ENCODE data around the gene LIPE. TPM values are rescaled to one million over a fixed set of nuclear protein-coding genes. Genes with fewer than 3 reads are reported as not detected.

LIPE gene
- total RNA-seq, 1 experiment from 2014 or later, result 21.7 TPM

DNA sequence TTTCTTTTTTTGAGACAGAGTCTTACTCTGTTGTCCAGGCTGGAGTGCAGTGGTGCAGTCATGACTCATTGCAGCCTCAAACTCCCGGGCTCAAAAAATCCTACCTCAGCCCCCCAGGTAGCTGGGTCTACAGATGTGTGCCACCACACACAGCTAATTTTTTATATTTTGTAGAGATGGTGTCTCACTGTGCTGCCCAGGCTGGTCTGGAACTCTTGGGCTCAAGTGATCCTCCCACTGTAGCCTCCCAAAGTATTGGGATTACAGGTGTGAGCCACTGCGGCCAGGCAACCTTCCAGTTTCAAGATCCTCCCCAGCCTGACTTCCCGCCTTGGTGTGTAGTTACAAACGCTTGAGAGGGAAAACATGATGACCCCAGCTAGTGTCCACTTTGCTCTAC lies 59.3 kb downstream of the LIPE start:
- H3K36me3 Mint-ChIP-seq (ENCODE audit: insufficient read depth, unreplicated experiment), result peaks cover 7% of the 10 kb centered on the region
- no peaks in the 10 kb centered on the region for H3K4me1 ChIP-seq
- BruUV-seq (replicated peaks), result no TSS peak
- no peaks in the 10 kb centered on the region for H3K27me3 ChIP-seq (replicated peaks; ENCODE audit: control insufficient read depth, insufficient read depth, low read length)
- TF ChIP-seq, protein P1, sequence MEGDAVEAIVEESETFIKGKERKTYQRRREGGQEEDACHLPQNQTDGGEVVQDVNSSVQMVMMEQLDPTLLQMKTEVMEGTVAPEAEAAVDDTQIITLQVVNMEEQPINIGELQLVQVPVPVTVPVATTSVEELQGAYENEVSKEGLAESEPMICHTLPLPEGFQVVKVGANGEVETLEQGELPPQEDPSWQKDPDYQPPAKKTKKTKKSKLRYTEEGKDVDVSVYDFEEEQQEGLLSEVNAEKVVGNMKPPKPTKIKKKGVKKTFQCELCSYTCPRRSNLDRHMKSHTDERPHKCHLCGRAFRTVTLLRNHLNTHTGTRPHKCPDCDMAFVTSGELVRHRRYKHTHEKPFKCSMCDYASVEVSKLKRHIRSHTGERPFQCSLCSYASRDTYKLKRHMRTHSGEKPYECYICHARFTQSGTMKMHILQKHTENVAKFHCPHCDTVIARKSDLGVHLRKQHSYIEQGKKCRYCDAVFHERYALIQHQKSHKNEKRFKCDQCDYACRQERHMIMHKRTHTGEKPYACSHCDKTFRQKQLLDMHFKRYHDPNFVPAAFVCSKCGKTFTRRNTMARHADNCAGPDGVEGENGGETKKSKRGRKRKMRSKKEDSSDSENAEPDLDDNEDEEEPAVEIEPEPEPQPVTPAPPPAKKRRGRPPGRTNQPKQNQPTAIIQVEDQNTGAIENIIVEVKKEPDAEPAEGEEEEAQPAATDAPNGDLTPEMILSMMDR (IDR thresholded peaks at IDR 0.05; ENCODE audit: insufficient read depth in 1 of 2, low read depth in 1 of 2, low read length in 1 of 2, severe bottlenecking in 1 of 2, unreplicated experiment in 1 of 2), result no peak
- ChIA-PET CTCF (no interaction called here), POLR2A (no interaction called here)
- H3K4me3 ChIP-seq (ENCODE audit: low read depth, low read length), result no peak overlapping the region
- H3K4me1 Mint-ChIP-seq (ENCODE audit: low read depth, unreplicated experiment), result no peaks in the 10 kb centered on the region
- no peaks in the 10 kb centered on the region for H3K27me3 Mint-ChIP-seq (ENCODE audit: insufficient read depth, unreplicated experiment)
- DNase-seq, result no peak
- no peak overlapping the region for H3K27ac Mint-ChIP-seq (ENCODE audit: unreplicated experiment)
- H3K36me3 ChIP-seq (ENCODE audit: control insufficient read depth, insufficient read depth, low read length), result peaks cover 1% of the 10 kb centered on the region
- H3K4me3 Mint-ChIP-seq (ENCODE audit: unreplicated experiment), result no peak overlapping the region
- no peaks in the 10 kb centered on the region for H3K9me3 ChIP-seq
- no peaks in the 10 kb centered on the region for H3K9me3 Mint-ChIP-seq (ENCODE audit: unreplicated experiment)
- intact Hi-C loops (cut with micrococcal nuclease; ENCODE audit: unreplicated experiment), result no loop called here

DNA sequence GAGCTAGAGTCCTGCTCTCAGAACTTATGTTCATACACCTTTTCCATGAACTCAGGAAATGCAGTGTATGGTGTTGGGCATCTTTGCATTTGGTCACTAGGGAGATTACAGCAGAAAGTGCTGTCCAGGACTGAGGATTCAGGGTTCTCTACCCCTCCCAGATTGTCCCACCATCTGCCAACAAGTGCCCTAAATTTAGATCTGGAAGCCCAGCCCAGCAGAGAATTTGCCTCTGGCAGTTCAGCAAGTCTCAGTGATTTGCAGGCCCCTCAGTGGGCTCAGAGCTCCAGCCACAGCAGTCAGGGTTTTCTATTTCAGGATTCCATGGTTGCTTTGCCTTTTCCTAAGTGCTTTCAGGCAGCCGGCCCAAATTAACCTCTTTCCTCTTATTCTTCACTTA lies 60.5 kb downstream of the LIPE start:
- no peak overlapping the region for H3K4me3 ChIP-seq (ENCODE audit: low read depth, low read length)
- H3K4me1 Mint-ChIP-seq (ENCODE audit: low read depth, unreplicated experiment), result no peaks in the 10 kb centered on the region
- ChIA-PET CTCF (no interaction called here), POLR2A (no interaction called here)
- H3K9me3 Mint-ChIP-seq (ENCODE audit: unreplicated experiment), result no peaks in the 10 kb centered on the region
- no peaks in the 10 kb centered on the region for H3K9me3 ChIP-seq
- intact Hi-C loops (cut with micrococcal nuclease; ENCODE audit: unreplicated experiment), result no loop called here
- no peaks in the 10 kb centered on the region for H3K27me3 ChIP-seq (replicated peaks; ENCODE audit: control insufficient read depth, insufficient read depth, low read length)
- H3K27ac Mint-ChIP-seq (ENCODE audit: unreplicated experiment), result no peak overlapping the region
- DNase-seq, result no peak
- no peaks in the 10 kb centered on the region for H3K27me3 Mint-ChIP-seq (ENCODE audit: insufficient read depth, unreplicated experiment)
- no TSS peak for BruUV-seq (replicated peaks)
- peaks cover 15% of the 10 kb centered on the region for H3K36me3 Mint-ChIP-seq (ENCODE audit: insufficient read depth, unreplicated experiment)
- H3K36me3 ChIP-seq (ENCODE audit: control insufficient read depth, insufficient read depth, low read length), result peaks cover 3% of the 10 kb centered on the region
- H3K4me3 Mint-ChIP-seq (ENCODE audit: unreplicated experiment), result no peak overlapping the region
- H3K4me1 ChIP-seq, result no peaks in the 10 kb centered on the region
- TF ChIP-seq, protein P1 (IDR thresholded peaks at IDR 0.05; ENCODE audit: insufficient read depth in 1 of 2, low read depth in 1 of 2, low read length in 1 of 2, severe bottlenecking in 1 of 2, unreplicated experiment in 1 of 2), result no peak

DNA sequence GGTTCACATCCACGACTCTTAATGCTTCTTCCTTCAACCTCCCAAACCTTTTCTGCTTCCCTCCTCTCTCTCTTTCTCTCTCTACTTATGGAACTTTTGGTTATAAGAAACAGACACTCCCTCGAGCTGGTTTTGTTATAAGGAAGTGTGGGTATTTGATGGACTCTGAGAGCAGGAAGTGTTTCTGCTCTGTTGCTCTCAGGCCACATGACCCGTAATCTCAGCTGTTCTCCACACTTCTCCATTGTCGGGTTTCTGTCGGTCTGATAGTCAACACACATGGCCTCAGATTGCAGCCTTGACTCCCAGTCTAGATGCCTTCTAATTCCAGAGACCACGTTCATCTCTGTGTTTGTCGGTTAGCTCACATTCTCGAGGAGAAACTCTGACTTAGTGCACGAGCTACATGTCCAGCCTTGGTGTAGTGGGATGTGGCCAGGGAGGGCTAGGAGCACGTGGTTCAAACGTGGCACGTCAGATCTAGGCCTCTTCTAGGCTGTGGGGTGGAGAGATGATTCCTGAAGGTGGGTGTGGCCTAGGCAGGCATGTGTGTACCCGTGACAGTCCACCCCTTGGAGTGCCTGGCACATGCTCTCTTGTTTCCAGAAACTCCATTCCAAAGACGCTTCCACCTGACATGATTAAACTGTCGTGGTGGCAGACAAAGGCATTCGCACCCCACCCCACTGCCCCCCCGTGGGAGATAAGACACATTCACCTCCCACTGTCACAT lies 63.4 kb downstream of the LIPE start:
- CTCF ChIA-PET, result no interaction called here
- Histone ChIP-seq H3K9me3 (no peaks in the 10 kb centered on the region), H3K4me3 (ENCODE audit: low read depth, low read length) (no peak overlapping the region), H3K4me1 (no peaks in the 10 kb centered on the region), H3K36me3 (ENCODE audit: control insufficient read depth, insufficient read depth, low read length) (peaks cover 3% of the 10 kb centered on the region), H3K27me3 (replicated peaks; ENCODE audit: control insufficient read depth, insufficient read depth, low read length) (no peaks in the 10 kb centered on the region)
- no peak for DNase-seq
- H3K4me1 Mint-ChIP-seq (ENCODE audit: low read depth, unreplicated experiment), result peaks cover 14% of the 10 kb centered on the region
- TF ChIP-seq, protein P1 (IDR thresholded peaks at IDR 0.05; ENCODE audit: insufficient read depth in 1 of 2, low read depth in 1 of 2, low read length in 1 of 2, severe bottlenecking in 1 of 2, unreplicated experiment in 1 of 2), result no peak
- H3K9me3 Mint-ChIP-seq (ENCODE audit: unreplicated experiment), result no peaks in the 10 kb centered on the region
- POLR2A ChIA-PET, result no interaction called here
- no TSS peak for BruUV-seq (replicated peaks)
- H3K36me3 Mint-ChIP-seq (ENCODE audit: insufficient read depth, unreplicated experiment), result peaks cover 20% of the 10 kb centered on the region
- intact Hi-C loops (cut with micrococcal nuclease; ENCODE audit: unreplicated experiment), result no loop called here
- H3K27me3 Mint-ChIP-seq (ENCODE audit: insufficient read depth, unreplicated experiment), result no peaks in the 10 kb centered on the region
- H3K4me3 Mint-ChIP-seq (ENCODE audit: unreplicated experiment), result no peak overlapping the region
- no peak overlapping the region for H3K27ac Mint-ChIP-seq (ENCODE audit: unreplicated experiment)
